Sigmoid colon (tissue), 4 donors: ENCODE data around the gene TIGD6.

ENCODE experiments used
- CTCF ChIP-seq, 4 experiments: fragments of 450-650 bp in 3 of 4; fragments of 200-600 bp in 1 of 4; IDR thresholded peaks; one replicate each; pipeline ENCODE4 v1.5.1; 2016 to 2019; ENCODE audit warnings: antibody characterized with exemption in 4 of 4, mild to moderate bottlenecking in 3 of 4, moderate library complexity in 2 of 4
- EP300 ChIP-seq, 4 donors: sonication (generic); formaldehyde crosslinking; IDR thresholded peaks; one replicate each; pipeline ENCODE4 v1.6.1; 2017; ENCODE audit warnings: antibody characterized with exemption in 4 of 4
- POLR2AphosphoS5 ChIP-seq, 4 donors: sonication (generic); formaldehyde crosslinking; IDR thresholded peaks; one replicate each; pipeline ENCODE4 v1.6.1; 2017; ENCODE audit warnings: antibody characterized with exemption in 4 of 4

GRCh38 chr5:149982505-149982904, 17.9 kb downstream of the TIGD6 start:
- TF ChIP-seq CTCF (IDR thresholded peaks at IDR 0.05) (no peak), POLR2AphosphoS5 (IDR thresholded peaks at IDR 0.05) (no peak), EP300 (IDR thresholded peaks at IDR 0.05) (no peak)
